A673 (cell line): ENCODE results near the gene SREBF2.

ENCODE experiments used
- CTCF ChIP-seq: fragments of 300-800, 200-600 bp; sonication (generic); conservative IDR thresholded peaks from 2 replicates; pipeline ENCODE4 v1.5.1; 2017; ENCODE audit warnings: low read depth, mild to moderate bottlenecking, antibody characterized with exemption, low read length, moderate library complexity, mixed read lengths
- EZH2 ChIP-seq: fragments of 200-600 bp; sonication (generic); IDR thresholded peaks from 2 replicates; pipeline ENCODE4 v1.6.1; 2017; ENCODE audit warnings: borderline replicate concordance, low read depth, mild to moderate bottlenecking, mixed read lengths, antibody characterized with exemption, low read length; ENCODE audit not compliant: poor library complexity, severe bottlenecking

GRCh38 chr22:41826021-41826420 lies 6.9 kb upstream of the SREBF2 start:
- TF ChIP-seq CTCF: no peak
- no peak for TF ChIP-seq EZH2
